ENCODE results near the gene PANX1.

DNA sequence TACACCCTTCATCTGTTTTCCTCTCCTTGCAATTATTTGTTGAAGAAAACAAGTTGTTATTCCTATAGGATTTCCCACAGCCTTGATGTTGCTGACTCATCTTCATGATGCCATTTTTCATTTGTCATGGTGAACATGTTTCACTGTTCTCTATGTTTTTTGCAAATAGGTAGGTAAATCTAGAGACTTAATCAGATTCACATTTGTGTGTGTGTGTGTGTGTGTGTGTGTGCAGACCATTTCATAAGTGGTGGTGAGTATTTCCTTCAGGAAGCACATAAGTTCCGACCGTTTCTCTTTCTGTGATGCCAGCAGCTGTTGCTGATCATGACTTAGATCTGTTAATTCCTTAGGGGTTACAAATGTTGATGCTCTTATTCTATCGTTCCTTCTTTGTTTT, 95.4 kb downstream of the PANX1 start:
- no peak for TF ChIP-seq EZH2 (IDR thresholded peaks at IDR 0.05; ENCODE audit: borderline replicate concordance, low read length)
- TF ChIP-seq, protein P1, sequence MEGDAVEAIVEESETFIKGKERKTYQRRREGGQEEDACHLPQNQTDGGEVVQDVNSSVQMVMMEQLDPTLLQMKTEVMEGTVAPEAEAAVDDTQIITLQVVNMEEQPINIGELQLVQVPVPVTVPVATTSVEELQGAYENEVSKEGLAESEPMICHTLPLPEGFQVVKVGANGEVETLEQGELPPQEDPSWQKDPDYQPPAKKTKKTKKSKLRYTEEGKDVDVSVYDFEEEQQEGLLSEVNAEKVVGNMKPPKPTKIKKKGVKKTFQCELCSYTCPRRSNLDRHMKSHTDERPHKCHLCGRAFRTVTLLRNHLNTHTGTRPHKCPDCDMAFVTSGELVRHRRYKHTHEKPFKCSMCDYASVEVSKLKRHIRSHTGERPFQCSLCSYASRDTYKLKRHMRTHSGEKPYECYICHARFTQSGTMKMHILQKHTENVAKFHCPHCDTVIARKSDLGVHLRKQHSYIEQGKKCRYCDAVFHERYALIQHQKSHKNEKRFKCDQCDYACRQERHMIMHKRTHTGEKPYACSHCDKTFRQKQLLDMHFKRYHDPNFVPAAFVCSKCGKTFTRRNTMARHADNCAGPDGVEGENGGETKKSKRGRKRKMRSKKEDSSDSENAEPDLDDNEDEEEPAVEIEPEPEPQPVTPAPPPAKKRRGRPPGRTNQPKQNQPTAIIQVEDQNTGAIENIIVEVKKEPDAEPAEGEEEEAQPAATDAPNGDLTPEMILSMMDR (IDR thresholded peaks at IDR 0.05; ENCODE audit: low read length) = no peak

Measured in OCI-LY1 (cell line).